Measurements from ENCODE around the gene PLD1. TPM values are rescaled to one million over a fixed set of nuclear protein-coding genes. Genes with fewer than 3 reads are reported as not detected.

The PLD1 gene
- total RNA-seq, 2 experiments from 2014 or later: 0.22 to 1.0 TPM

GRCh38 chr3:171700653-171701052, 109.6 kb downstream of the PLD1 start:
- H3K36me3 ChIP-seq (ENCODE audit: insufficient read depth, low read length): no peaks in the 10 kb centered on the region
- H3K4me1 ChIP-seq (ENCODE audit: insufficient read depth, low read length): no peaks in the 10 kb centered on the region
- peaks cover 4 to 11% of the 10 kb centered on the region in 2 experiments for H3K27me3 ChIP-seq (ENCODE audit: control insufficient read depth in 1 of 2, insufficient read depth in 2 of 2, low read length in 2 of 2)
- CTCF ChIA-PET: no interaction called here
- Mint-ChIP-seq H3K4me3 (no peak overlapping the region), H3K27ac (no peak overlapping the region), H3K4me1 (ENCODE audit: low read depth) (no peaks in the 10 kb centered on the region), H3K36me3 (ENCODE audit: low read depth) (no peaks in the 10 kb centered on the region), H3K9me3 (peaks cover 2% of the 10 kb centered on the region), H3K27me3 (peaks cover 33% of the 10 kb centered on the region)
- DNase-seq (no peak), ATAC-seq (ENCODE audit: poor library complexity) (no peak)
- intact Hi-C loops (cut with DNase I, micrococcal nuclease): loop anchor here (5.0 to 10.0 kb wide), 2 partner anchors 642 to 644 kb away; no protein-coding TSS in a partner anchor
- POLR2A ChIA-PET: no interaction called here
- no peak overlapping the region for H3K27ac ChIP-seq (ENCODE audit: low read depth in 1 of 2, low read length in 2 of 2)
- no peak overlapping the region for H3K4me3 ChIP-seq (ENCODE audit: low read length)
- peaks cover 0 to 4% of the 10 kb centered on the region in 2 experiments for H3K9me3 ChIP-seq (ENCODE audit: control insufficient read depth in 1 of 2, insufficient read depth in 1 of 2, low read length in 2 of 2)
- TF ChIP-seq CTCF (IDR thresholded peaks at IDR 0.05): no peak

- CTCF ChIA-PET: no interaction called here
- H3K4me1 Mint-ChIP-seq (ENCODE audit: low read depth): no peaks in the 10 kb centered on the region
- no peak overlapping the region for H3K27ac Mint-ChIP-seq
- intact Hi-C loops (cut with DNase I, micrococcal nuclease): loop anchor here (5.0 to 10.0 kb wide), 2 partner anchors 642 to 645 kb away; no protein-coding TSS in a partner anchor
- H3K9me3 ChIP-seq (ENCODE audit: control insufficient read depth in 1 of 2, insufficient read depth in 1 of 2, low read length in 2 of 2): peaks cover 0 to 4% of the 10 kb centered on the region in 2 experiments
- H3K4me3 ChIP-seq (ENCODE audit: low read length): no peak overlapping the region
- no peak for ATAC-seq (ENCODE audit: poor library complexity)
- peaks cover 2% of the 10 kb centered on the region for H3K9me3 Mint-ChIP-seq
- no peak overlapping the region for H3K27ac ChIP-seq (ENCODE audit: low read depth in 1 of 2, low read length in 2 of 2)
- no peak for TF ChIP-seq CTCF (IDR thresholded peaks at IDR 0.05)
- no peaks in the 10 kb centered on the region for H3K36me3 Mint-ChIP-seq (ENCODE audit: low read depth)
- no peaks in the 10 kb centered on the region for H3K36me3 ChIP-seq (ENCODE audit: insufficient read depth, low read length)
- H3K4me1 ChIP-seq (ENCODE audit: insufficient read depth, low read length): no peaks in the 10 kb centered on the region
- no peak overlapping the region for H3K4me3 Mint-ChIP-seq
- DNase-seq: no peak
- peaks cover 4 to 11% of the 10 kb centered on the region in 2 experiments for H3K27me3 ChIP-seq (ENCODE audit: control insufficient read depth in 1 of 2, insufficient read depth in 2 of 2, low read length in 2 of 2)
- peaks cover 33% of the 10 kb centered on the region for H3K27me3 Mint-ChIP-seq
- POLR2A ChIA-PET: no interaction called here
These were observed 110.1 kb downstream of the PLD1 start for GRCh38 chr3:171700157-171700556.

- ChIA-PET POLR2A (no interaction called here), CTCF (no interaction called here)
- no peak overlapping the region for H3K27ac Mint-ChIP-seq
- H3K9me3 ChIP-seq (ENCODE audit: control insufficient read depth in 1 of 2, insufficient read depth in 1 of 2, low read length in 2 of 2): peaks cover 0 to 4% of the 10 kb centered on the region in 2 experiments
- H3K27me3 ChIP-seq (ENCODE audit: control insufficient read depth in 1 of 2, insufficient read depth in 2 of 2, low read length in 2 of 2): peaks cover 4 to 11% of the 10 kb centered on the region in 2 experiments
- H3K4me1 ChIP-seq (ENCODE audit: insufficient read depth, low read length): no peaks in the 10 kb centered on the region
- no peaks in the 10 kb centered on the region for H3K4me1 Mint-ChIP-seq (ENCODE audit: low read depth)
- ATAC-seq (ENCODE audit: poor library complexity) (no peak), DNase-seq (no peak)
- no peak overlapping the region for H3K27ac ChIP-seq (ENCODE audit: low read depth in 1 of 2, low read length in 2 of 2)
- no peak overlapping the region for H3K4me3 ChIP-seq (ENCODE audit: low read length)
- peaks cover 2% of the 10 kb centered on the region for H3K9me3 Mint-ChIP-seq
- no peaks in the 10 kb centered on the region for H3K36me3 ChIP-seq (ENCODE audit: insufficient read depth, low read length)
- peaks cover 33% of the 10 kb centered on the region for H3K27me3 Mint-ChIP-seq
- intact Hi-C loops (cut with DNase I, micrococcal nuclease): no loop called here
- no peak overlapping the region for H3K4me3 Mint-ChIP-seq
- TF ChIP-seq CTCF (IDR thresholded peaks at IDR 0.05): no peak
- no peaks in the 10 kb centered on the region for H3K36me3 Mint-ChIP-seq (ENCODE audit: low read depth)
These were observed 110.7 kb downstream of the PLD1 start for GRCh38 chr3:171699601-171700000.

Measured in CD4-positive, alpha-beta T cell (primary cell).